A549 treated with Mapracorat at 1 μM for 4 hours (cell line): Measurements from ENCODE around the gene PTH2. TPM values are rescaled to one million over a fixed set of nuclear protein-coding genes. Genes with fewer than 3 reads are reported as not detected.

Experiments used
- total RNA-seq: library from RNA; stranded (reverse); fragments of 200-300 nt; extraction: Qiagen RNA extraction; gene quantifications from 5 replicates; pipeline ENCODE4 v1.2.3, GENCODE V29; 2022

PTH2 gene, protein sequence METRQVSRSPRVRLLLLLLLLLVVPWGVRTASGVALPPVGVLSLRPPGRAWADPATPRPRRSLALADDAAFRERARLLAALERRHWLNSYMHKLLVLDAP
- total RNA-seq = not detected in 5 replicates

DNA sequence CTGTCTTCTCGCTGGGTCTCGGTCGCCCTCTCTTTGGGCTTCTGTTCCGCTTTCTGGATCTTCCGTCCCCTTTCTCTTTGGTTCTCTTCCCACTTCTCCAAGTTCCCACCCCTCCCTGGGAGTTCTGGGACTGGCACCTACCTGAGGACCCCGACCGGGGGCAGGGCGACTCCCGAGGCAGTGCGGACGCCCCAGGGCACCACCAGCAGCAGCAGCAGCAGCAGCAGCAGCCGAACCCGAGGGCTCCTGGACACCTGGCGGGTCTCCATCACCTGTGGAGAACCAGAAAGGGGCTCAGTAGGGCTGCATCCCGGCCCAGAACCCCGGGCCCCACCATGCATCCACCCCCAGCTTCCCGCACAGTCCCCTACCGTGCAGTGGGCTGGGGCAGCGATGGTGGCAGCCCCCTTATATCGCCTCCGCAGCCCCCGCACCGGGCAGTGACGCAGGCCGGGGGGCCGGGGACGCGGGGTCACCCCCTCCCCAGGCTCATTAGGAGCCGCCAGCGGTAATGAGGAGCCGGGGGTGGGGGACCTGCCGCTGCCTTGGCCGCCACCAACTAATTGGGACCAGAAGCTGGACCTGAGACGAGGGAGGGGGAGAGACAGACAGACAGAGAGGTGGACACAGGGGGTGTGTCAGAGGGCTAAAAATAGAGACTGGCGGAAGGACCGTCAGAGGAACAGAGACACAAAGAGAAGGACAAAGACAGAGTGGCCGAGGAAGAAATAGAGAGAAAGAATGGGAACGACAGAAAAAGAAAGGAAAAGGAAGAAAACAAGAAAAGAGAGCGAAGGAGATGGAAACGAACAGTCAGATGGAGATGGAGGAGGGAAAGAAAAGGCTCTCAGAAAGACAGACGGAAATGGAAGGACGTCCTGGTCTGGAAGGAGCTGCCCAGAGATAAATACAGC, at the start of gene PTH2:
TSS of gene PTH2 (minus strand) at position 371 of the 914 bp plus-strand sequence. CDS start at position 269, 102 bp downstream.

DNA sequence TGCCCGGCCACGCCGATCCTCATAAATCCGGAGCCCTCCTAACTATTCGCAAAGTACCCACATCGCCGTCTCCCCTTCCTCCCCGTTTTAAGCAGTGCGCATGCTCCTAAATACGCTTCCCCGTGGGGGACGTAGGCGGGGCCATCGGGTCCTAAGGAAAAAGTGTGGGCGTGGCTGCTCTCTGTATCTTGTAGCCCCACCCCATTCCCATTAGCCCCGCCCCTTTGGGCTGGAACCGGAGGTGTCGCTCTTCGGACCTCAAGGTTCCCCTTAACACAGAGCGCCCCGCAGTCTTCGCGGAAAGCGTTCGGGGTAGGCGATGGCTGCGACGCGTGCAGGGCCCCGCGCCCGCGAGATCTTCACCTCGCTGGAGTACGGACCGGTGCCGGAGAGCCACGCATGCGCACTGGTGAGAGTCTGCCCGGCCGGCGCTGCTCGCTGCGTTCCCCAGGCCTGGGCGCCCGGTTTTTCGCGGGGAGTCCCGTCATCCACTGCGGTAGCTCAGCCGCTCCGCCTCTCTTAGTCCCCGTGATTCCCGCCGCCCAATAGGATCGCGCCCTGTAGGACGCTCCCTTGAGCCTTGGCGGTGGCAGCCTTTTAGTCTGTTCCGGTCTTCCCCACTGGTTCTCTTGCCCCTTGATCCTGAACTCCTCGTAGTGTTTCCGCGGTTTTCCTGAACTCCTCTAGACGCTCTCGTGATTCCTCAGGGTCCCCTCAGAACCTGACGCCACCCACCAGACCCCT, 29.9 kb upstream of the PTH2 start, which contains the start of gene ALDH16A1:
TSS of gene ALDH16A1 (plus strand) at position 213 of the 744 bp plus-strand sequence. CDS start at position 320, 107 bp downstream.

DNA sequence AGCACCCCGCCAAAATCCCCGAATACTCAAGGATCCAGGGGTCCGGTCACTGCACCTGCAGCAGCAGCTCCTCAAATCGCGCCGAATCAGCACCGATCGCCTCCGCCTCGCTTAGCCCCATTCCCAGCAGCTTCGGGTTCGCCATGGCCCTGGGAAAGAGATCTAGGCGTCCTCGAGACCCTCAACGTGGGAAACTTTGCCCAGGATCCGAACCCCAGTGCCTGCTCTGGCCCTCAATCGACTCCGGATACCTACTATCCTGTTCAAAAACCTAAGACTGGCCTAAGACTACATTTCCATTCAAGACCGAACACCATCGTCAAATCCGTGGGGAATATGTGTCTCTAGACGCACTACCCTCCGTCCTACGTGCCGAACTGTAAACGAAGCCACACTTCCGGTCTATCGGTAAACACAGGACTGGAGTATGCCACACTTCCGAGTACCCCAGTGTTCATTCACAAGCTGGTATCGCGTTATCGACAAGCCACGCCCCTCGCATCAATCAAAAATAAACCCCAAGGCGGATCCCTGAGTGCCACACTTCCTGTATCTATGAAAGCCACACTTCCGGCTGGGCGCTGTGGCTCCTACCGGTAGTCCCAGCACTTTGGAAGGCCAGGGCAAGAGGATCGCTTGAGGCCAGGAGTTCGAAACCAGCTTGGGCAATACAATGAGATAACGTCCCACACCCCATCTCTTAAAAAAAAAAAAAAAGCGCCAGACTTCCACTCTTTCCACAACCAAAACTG, 28.4 kb upstream of the PTH2 start, which contains the start of gene PIH1D1:
TSS of gene PIH1D1 (minus strand) at position 385 of the 752 bp plus-strand sequence. CDS start at position 145, 240 bp downstream.

DNA sequence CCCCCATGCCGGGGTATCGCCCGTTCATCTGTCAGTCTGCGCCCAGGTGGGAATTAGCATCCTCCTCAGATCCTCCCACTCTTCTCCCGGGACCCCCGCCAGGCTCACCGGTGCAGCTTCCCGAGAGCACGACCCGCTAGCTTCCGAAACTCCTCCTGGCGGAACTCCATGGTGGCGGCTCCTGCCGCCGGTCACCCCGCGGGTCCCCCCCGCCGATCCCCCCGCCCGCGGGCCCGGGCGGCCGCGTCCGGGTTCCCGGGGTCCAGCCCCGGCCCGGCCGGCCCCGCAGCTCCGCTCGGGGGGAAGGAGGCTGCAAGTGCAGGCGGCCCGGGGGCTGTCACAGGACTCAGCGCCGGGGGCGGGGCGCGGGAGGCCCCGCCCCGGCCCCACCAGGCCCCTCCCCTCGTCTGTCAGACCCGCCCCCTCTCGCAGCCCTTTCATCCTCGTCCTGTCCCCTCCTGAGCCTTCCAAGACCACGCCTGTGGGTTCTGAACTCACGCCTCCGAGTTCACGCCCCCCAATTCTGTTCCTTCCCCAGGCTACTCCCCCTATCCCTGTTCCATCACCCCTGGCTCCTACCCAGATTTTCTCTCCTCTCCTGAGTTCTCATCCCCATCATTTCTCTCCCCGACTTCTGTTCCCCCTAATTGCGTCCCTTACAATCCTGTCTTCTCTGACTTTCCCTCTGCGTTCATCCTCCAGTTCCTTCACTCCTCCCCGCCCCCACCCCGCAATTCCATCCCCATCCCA, 18.1 kb upstream of the PTH2 start, which contains the start of gene SLC17A7:
TSS of gene SLC17A7 (minus strand) at position 318 of the 750 bp plus-strand sequence. CDS start at position 170, 148 bp downstream.

DNA sequence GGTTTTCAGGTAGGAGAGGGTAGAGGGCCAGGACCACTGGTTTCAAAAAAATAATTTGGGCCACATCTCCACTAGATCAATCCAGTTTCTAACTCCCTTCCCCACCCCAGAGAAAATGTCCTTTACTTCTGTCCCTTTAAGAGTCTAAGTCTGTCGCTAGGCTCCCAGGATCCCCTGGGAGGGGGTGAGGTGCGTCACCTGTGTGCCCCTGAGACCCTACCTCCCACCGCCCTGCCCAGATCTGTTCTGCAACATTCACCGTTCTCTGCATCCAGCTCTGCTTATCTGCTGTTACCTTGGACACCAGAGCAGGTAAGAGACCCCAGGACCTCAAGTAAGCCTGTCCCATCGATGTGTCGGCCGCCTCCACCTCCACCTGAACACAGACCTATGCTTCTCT, 1.9 kb upstream of the PTH2 start, which contains the start of gene GFY:
TSS of gene GFY (plus strand) at position 211 of the 400 bp plus-strand sequence. CDS start 1,043 bp downstream, outside the sequence.

DNA sequence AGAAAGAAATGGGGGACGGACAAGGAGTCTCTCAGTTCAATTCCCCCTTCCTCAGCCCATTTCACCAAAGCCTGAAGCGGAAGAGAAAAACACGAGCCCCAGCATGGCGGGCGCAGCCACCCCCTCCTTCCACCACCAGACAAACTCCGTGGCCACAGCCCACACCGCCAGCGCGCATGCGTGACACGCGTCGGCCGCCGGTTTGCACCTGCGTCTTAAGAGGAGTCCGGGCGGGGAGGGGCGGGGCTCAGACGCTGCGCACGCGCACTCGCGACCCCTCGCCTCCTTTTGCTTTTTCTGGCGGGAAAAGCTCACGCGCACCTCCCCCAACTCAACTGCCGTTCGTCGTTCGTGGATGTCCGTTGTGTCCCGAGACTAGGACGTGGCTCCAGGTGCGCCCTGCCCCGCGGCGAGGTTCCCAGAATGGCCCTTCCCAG, 35.3 kb downstream of the PTH2 start, which contains the start of gene KASH5:
TSS of gene KASH5 (plus strand) at position 314 of the 437 bp plus-strand sequence. CDS start 2,635 bp downstream, outside the sequence.

Other genes with a start within 250 kb of the PTH2 start
- gene SLC6A16, start 98.2 kb downstream of the PTH2 start, total RNA-seq = 0.64 to 1.7 TPM (median 1.4 TPM) in 5 replicates
- gene CD37, start 88.0 kb downstream of the PTH2 start, total RNA-seq = not detected in 5 replicates
- 14.1 to 20.5 TPM (median 17.5 TPM) in 5 replicates for gene TEAD2, start 61.0 kb downstream of the PTH2 start, total RNA-seq
- gene DKKL1, start 59.6 kb downstream of the PTH2 start, total RNA-seq = 0.11 to 1.1 TPM (median 0.59 TPM) in 5 replicates
- gene KASH5, start 35.2 kb downstream of the PTH2 start, total RNA-seq = 0.06 TPM in 1 of 5 replicates, not detected in the others
- 0.08 to 0.22 TPM (median 0.19 TPM) in 4 of 5 replicates, not detected in the other for gene GFY, start 1.9 kb upstream of the PTH2 start, total RNA-seq
- 0.44 to 0.71 TPM (median 0.55 TPM) in 5 replicates for gene SLC17A7, start 18.1 kb upstream of the PTH2 start, total RNA-seq
- 85.8 to 96.7 TPM (median 90.5 TPM) in 5 replicates for gene PIH1D1, start 28.4 kb upstream of the PTH2 start, total RNA-seq
- 14.4 to 28.1 TPM (median 24.4 TPM) in 5 replicates for gene ALDH16A1, start 29.8 kb upstream of the PTH2 start, total RNA-seq
- 1.1 to 1.4 TPM (median 1.3 TPM) in 5 replicates for gene FLT3LG, start 50.8 kb upstream of the PTH2 start, total RNA-seq
- gene RPL13A, start 64.2 kb upstream of the PTH2 start, total RNA-seq = 3,905 to 4,301 TPM (median 4,085 TPM) in 5 replicates
- 3,769 to 4,865 TPM (median 3,847 TPM) in 5 replicates for gene RPS11, start 73.0 kb upstream of the PTH2 start, total RNA-seq
- gene FCGRT, start 89.2 kb upstream of the PTH2 start, total RNA-seq = 26.4 to 32.0 TPM (median 29.2 TPM) in 5 replicates
- gene RCN3, start 104.6 kb upstream of the PTH2 start, total RNA-seq = 1.3 to 2.9 TPM (median 2.3 TPM) in 5 replicates
- gene NOSIP, start 157.1 kb upstream of the PTH2 start, total RNA-seq = 88.3 to 108 TPM (median 105 TPM) in 5 replicates
- gene PRRG2, start 157.9 kb upstream of the PTH2 start, total RNA-seq = 0.44 to 1.1 TPM (median 0.75 TPM) in 5 replicates
- 25.0 to 35.5 TPM (median 34.0 TPM) in 5 replicates for gene PRR12, start 167.7 kb upstream of the PTH2 start, total RNA-seq
- gene RRAS, start 216.7 kb upstream of the PTH2 start, total RNA-seq = 99.6 to 157 TPM (median 144 TPM) in 5 replicates
- 39.5 to 69.3 TPM (median 65.3 TPM) in 5 replicates for gene SCAF1, start 218.8 kb upstream of the PTH2 start, total RNA-seq
- gene IRF3, start 242.4 kb upstream of the PTH2 start, total RNA-seq = 74.8 to 117 TPM (median 95.5 TPM) in 5 replicates
- 53.4 to 73.8 TPM (median 70.9 TPM) in 5 replicates for gene BCL2L12, start 242.5 kb upstream of the PTH2 start, total RNA-seq